ENCODE data around the gene GNB5.
"Not testable (repeated sequence)": the region's sequence is repeated elsewhere in the genome, so short reads cannot be mapped to it uniquely, and the experiment has no call there.

Gene GNB5

GRCh38 chr15:52086011-52086786 lies 105.0 kb downstream of the GNB5 start:
- DNase-seq, result no peak

DNA sequence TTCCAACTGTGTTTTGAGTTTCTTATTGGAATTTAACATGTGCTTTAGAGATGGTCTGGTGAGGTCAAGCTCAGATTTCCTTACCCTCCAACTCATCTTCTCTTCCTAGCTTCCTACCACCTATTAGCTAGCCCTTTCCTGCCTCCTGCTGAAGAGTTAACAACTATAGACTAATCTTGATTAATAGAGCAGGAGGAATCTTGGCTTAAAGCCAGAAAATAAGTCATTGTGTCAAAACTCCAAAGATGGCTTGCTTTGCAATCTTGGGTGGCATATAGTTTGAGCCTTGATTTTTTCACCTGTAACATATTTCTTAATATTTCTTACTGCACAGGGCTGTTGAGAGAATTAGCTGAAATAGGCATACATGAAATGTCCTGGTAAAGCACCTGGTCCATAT lies 105.9 kb downstream of the GNB5 start:
- no peak for DNase-seq

- DNase-seq, result no peak
Observed at GRCh38 chr15:52083603-52084002, 107.6 kb downstream of the GNB5 start.

- not testable (repeated sequence) for DNase-seq
Observed at GRCh38 chr15:52083037-52083359, 108.2 kb downstream of the GNB5 start.

- DNase-seq, result no peak
Observed at GRCh38 chr15:52082197-52083036, 108.8 kb downstream of the GNB5 start.

DNA sequence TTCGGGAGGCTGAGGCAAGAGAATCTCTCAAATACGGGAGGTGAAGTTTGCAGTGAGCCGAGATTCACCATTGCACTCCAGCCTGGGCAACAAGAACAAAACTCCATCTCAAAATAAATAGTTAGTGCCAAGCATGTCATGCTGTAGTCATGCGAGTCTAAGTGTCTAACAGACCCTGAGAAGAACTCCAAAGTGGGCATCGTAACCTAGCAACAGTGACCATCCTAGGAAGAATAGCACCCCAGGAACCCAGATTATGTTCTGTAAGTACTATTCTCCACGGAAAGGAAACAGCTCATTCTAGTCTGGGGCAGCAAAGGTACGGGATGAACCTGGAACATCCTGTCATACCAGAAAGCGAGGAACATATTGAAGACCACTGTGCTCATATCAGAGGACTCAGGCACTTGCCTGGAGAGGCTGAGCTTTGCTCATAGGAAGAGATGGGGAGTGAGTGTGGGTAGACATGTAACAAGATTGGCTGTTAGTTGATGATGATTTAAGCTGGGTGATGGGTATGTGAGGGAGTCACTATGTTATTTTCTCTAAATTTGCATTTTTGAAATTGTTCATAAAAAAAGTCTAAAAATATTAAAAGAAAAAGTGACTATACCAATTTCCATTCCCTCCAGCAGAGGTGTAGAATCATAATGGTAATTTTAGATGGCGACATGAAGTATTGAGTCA lies 110.3 kb downstream of the GNB5 start:
- no peak for DNase-seq

DNA sequence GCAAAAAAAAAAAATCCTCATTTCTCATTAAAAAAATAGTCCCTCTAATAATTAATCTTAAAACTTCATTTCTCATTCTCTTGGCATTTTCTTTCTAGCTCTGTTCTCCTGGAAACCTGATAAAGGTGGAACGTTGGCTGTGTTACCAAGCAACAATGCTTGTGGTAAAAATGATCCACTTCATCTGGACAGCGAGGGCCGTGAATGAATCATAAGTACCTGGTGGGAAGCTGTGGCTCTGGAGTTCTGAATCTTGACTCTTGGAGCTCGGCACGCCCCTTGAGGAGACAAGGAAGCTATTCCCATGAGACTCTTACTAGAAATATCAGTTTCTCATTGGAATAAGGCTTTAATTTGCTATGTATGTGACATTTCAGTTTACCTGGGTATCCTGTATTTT lies 111.2 kb downstream of the GNB5 start:
- no peak for DNase-seq

DNA sequence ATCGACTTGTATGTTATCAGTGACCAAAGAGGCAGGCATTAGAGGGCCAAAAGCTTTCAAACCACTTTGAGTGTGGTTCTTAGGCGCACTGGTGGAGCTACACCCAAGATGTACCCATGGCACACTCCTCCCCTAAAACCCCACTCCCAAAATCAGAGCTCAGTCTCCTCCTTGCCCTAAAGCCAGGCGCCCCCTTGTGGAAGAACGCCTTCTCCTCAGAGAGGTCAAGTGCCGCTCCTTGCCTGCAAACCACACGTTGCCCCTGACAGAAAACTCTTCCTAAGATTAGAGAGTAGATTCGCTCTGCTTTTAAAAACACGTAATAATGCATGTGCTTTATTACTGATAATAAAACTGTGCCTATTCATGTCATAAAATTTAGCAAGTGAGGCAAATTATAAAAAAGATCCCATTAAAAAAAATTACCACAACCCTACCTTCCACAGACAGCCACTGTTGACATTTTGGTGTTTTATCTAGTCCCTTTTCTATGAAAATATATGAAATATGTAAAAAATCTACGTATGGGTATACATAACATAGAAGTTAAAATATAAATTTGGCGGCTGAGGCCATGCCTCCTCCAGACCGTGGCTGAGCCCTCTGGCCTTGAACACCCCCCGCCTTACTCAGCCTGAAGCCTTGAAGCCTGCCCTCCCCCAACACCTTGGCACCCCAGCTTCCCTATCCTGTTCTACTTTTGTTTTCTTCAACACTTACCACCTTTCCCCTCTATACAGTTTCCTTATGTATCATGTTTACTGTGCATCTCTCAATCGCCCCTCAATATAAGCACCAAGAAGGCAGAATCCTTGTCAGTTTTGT lies 112.1 kb downstream of the GNB5 start:
- peak; percentile 95 for DNase-seq

DNA sequence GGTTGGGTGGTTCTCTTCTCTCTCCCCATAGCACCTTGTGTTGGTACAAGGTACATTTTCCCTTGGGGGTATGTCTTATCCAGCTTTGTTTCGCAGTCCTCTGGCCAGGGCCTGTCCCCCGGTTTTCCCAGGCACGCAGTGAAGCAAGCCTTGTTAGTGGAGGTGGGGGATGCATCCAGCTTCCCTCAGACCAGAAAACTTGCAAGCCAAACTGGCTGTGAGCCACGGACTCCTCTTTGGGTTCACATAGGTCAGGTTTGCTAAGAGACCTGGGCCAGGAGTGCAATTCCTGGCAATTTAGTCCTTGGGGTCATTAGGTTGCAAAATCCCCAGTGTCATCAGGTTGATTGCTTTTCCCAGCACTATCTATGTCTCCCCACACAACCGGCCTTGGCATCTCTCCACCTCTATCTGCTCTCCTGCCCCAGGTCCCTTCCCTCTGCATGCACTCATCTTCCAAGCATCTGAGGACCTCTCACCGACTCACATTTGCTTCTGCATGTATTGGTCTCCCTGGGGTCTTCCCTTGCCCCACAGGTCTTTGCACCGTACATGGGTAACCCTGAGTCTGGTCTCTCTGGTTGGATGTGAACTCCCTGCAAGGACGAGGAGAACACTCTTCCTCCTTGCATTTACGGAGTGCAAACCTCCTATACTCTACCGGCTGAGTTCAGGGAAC lies 112.9 kb downstream of the GNB5 start:
- DNase-seq, result no peak

DNA sequence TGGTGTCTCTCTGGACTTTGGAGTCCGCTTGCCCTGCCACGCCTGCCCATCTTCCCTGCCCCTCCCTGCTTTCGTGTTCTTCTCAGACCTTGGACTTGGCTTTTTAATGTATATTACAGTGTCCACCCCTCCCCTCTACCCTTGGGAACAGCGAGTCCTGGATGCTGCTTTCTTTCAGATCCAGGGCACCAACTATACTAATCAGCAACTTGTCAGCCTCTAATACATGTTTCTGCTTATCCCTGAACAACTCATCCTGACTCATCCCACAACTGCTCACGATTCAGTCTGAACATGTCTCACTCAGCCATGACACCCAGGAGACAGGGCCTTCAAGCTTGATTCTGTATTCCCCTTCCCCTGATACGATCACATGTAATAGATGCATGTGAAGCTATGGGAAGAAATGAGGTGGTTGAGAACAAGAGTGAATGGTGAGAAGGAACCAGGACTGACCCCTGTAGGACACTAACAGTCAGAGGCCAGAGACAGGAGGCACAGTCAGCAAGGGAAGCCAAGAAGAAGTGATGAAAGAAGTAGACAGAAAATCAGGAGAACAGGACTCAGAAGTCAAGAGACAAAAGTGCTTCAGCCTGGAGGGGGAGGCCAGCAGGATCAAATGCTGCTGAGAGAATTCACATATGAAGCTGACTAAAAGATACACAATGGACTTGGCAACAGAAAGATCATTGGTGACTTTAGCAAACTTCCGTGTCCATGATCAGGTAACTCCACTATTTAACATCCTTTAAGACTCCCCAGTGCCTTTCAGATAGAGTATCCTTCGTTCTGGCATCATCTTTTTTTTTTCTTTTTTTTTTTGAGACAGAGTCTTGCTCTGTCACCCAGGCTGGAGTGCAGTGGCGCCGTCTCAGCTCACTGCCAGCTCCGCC lies 114.1 kb downstream of the GNB5 start:
- peak; percentile 40 for DNase-seq

GRCh38 chr15:52071570-52071969 lies 119.6 kb downstream of the GNB5 start:
- no peak for DNase-seq

- no peak for DNase-seq
Observed at GRCh38 chr15:52069559-52069958, 121.6 kb downstream of the GNB5 start.

DNA sequence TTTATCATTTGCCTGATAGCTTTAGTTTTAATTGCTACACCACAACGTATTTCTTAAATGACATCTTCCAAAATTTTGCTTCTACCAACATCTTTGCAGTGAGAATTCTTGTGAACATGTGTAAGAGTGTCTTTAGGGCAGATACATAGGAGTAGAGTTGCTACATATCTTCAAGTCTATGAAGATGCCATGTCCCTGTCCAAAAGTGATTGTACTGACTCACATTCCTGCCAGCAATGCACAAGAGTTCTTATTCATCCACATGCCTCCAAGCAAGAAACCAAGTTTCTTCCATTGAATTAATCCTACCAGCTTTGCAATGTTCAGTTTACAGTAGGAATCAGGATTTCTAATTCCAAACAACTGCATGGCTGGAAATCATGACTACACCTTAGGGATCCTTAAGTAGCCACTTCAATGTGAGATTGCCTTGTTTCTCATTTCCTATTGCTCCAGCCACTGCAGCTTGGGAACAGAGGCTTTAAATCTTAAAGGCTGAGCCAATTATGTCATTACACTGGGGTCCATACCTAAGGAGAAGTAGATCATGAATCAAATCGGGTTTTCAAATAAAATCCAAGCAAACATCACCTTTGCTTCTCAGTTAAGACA lies 123.1 kb downstream of the GNB5 start:
- no peak for DNase-seq

DNA sequence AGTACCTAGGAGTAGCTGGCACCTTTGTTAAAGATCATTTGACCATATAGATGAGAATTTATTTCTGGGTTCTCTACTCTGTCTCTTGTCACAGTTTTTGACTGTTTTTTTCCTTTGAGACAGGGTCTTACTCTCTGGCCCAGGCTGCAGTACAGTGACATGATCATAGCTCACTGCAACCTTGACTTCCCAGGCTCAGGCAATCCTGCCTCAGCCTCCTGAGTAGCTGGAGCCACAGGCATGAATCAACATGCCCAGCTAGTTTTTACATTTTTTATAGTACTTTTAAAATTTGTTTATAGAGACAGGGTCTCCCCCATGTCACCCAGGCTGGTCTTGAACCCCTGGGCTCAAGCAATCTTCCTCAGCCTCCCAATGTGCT lies 123.7 kb downstream of the GNB5 start:
- no peak for DNase-seq

GRCh38 chr15:52066842-52067544 lies 124.2 kb downstream of the GNB5 start:
- no peak for DNase-seq
